GM21737 (cell line): Measurements from ENCODE around the gene OR10A7.
"Not testable (repeated sequence)": the region's sequence is repeated elsewhere in the genome, so short reads cannot be mapped to it uniquely, and the experiment has no call there.

ENCODE experiments used
- ATAC-seq: cut with Tn5 transposase; IDR thresholded peaks from one replicate; pipeline ENCODE4 v1.9.1; 2021; ENCODE audit warnings: mild to moderate bottlenecking, moderate library complexity; ENCODE audit not compliant: unreplicated experiment

The OR10A7 gene, protein sequence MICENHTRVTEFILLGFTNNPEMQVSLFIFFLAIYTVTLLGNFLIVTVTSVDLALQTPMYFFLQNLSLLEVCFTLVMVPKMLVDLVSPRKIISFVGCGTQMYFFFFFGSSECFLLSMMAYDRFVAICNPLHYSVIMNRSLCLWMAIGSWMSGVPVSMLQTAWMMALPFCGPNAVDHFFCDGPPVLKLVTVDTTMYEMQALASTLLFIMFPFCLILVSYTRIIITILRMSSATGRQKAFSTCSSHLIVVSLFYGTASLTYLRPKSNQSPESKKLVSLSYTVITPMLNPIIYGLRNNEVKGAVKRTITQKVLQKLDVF

DNA sequence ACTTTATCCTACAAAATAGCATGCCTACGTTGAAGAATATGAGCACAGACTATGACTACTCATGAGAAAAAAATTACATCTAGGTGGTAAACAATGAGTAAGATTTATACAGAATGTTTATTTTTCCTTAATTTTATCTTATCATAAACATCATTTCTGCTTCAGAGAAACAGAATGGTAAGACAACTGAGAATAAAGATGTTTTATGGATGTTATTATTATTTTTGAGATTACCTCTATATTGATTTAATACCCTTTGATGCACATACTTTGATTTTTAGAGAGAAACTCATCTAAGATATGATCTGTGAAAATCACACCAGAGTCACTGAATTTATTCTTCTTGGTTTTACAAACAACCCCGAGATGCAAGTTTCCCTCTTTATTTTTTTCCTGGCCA lies at the start of gene OR10A7:
TSS of gene OR10A7 (plus strand) at position 301 of the 400 bp plus-strand sequence. CDS start at position 301, 0 bp downstream.
- no peak for ATAC-seq

DNA sequence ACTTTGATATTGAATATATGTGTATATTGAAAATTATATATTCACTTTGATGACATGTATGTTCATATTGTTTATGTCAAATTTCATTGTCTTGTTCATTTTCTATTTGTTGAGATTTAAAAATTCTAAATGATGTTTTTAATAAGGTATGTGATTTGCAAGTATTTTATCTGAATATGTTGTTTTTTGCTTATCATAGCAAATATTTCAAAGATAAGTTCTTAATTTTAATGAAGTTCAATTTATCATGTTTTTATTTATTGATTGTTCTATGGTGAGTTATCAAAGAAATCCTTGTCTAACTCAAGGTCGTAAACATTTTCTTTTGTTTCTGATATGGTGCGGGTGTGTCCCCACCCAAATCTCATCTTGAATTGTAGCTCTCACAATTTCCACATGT lies 49.4 kb upstream of the OR10A7 start:
- no peak for ATAC-seq

DNA sequence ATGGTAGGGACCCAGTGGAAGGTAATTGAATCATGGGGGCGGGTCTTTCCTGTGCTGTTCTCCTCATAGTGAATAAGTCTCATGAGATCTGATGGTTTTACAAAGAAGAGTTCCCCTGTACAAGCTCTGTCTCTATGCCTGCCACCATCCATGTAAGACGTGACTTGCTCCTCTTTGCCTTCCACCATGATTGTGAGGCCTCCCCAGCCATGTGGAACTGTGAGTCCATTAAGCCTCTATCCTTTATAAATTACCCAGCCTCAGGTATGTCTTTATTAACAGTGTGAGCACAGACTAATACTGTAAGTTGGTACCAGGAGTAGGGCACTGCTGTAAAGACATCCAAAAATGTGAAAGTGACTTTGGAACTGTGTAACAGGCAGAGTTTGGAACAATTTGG lies 49.0 kb upstream of the OR10A7 start:
- not testable (repeated sequence) for ATAC-seq

DNA sequence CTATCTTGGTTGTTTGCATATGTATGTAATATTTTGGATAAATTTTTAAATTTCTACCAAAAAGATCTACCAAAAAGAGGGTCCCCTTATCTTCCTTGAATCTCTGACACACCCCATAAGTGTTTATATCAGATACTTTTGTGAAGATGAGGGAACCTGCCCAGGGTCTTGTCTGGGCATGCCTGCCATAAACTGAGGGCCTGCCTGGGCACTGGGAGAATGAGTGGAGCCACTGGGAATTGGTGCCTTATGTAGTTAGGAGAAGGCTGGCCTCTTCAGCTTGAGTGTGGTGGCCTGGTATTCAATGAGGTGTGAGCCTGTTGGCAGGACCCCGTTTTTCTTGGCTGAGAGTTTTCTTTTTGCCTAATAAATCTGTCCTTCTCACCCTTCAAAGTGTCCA lies 48.1 kb upstream of the OR10A7 start:
- ATAC-seq: no peak

DNA sequence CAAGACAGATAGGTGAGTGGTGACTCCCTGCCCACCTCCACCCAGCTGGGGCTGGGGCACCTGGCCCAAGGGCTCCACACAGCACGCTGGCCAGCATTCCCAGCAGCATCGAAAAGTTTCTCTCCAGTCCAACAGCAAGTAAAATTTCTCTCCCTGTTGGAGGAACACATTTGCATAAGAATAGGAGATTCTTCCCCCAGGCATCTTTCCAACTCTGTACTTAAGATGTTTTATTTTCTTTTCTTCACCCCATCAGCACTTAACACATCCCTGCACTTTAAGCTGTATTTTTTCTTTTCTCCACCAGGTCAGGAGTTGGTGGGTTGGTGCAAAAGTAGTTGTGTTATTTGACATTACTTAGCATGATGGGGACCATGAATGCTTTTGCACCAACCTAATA lies 47.4 kb upstream of the OR10A7 start:
- no peak for ATAC-seq

DNA sequence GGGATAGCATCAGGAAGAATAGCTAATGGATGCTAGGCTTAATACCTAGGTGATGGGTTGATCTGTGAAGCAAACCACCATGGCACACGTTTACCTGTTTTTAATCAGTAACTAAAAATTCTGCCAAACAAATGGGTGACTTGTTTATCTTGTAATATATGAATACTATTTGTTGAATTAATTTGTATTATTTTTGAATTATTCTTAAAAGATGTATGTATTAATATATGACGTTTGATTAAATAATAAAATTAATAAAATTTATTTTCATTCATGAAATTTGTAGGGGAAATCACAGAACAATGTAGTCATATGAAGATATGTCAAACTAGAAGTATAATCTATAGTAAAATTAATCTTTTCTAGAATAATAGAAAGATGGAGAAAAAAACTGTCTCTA lies 32.3 kb upstream of the OR10A7 start:
- ATAC-seq: no peak

DNA sequence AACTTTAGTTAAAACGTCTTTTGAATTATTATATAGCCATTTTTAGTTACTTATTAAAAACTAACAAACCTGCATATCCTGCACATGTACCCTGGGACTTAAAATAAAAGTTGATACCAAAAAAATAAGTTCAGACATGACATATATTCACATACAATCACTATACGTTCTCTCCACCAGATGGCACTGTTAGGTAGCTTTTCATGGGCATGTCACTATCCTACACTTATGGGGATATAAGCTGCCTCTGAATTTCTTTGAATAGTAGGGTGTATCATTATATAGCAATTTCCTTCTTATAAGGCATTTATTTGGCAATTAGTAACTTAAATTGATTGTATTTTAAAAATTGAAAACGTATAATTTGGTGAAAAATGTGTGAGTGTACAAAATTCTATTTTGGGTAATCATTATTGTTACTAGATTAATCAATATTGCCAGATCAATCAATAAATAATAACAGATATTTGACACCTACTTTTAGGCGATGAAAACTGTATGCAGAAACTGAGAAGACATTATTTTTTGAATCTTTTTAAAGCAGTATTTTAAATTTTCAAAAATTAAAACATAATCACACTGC lies 31.8 kb upstream of the OR10A7 start:
- ATAC-seq: peak; percentile 60

DNA sequence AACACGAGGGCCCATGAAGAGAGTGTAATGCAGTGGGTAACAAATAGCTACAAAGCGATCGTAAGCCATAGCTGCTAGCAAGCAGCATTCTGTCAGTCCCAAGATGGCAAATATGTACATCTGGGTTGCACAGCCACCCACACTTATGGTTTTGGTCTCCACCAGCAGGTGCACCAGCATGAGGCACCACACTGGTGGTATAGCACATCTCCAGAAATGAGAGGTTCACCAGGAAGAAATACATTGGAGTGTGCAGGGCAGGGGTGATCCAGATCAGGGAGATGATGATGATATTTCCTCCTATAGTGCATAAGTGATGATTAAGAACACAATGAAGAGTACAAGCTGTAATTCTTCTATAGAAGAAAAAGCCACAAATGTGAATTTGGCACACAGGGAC lies 26.4 kb upstream of the OR10A7 start:
- ATAC-seq: no peak

DNA sequence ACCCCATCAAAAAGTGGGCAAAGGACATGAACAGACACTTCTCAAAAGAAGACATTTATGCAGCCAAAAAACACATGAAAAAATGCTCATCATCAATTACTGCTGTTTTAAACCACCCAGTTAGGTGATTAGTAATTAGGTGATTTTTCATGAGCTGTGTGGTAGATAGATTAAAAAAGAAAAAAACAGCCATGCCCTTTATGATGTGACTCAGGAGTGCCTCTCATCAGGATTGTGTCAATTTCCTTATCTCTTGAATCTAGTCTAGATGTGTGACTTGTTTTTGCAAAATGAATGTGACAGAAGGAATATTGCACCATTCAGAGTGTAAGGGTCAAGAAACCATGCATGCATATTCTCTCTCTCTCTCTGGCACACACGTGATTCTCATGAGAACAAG lies 5.7 kb downstream of the OR10A7 start:
- no peak for ATAC-seq

DNA sequence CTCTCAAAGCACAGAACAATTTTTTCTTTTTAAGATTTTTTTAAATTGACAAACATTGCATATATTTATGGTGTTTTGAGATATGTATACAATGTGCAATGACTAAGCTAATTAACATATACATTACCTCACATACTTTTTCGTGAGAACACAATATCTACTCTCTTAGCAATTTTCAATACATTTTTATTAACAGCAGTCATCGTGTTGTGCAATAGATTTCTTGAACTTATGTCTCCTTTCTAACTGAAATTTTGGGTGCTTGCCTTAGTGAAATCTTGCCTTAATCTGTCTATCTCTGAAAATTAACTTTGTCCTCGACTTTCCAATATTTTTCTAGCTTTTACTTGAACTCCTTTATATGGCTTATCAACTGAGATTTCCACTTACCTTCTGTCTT lies 6.8 kb downstream of the OR10A7 start:
- ATAC-seq: no peak

DNA sequence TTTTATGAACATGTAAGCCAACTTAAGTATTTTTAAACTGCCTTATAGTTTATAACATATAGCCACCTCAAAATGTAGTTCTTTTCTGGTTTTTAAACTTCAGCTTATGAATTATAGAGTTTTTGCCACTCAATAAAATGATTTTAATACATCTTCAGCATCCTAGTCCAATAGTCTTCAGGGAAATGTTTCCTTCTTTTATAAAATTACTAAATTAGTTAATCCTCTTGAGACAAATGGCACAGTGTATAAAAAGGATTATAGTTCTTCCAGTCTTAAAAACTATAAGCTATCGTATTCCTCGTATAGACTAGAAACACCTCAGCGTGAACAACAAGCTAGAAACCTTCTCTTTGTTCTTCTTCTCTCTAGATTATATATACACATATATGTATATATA lies 23.5 kb downstream of the OR10A7 start, which contains the start of gene OR6C74:
TSS of gene OR6C74 (plus strand) at position 301 of the 400 bp plus-strand sequence. CDS start 2,679 bp downstream, outside the sequence.
- no peak for ATAC-seq

DNA sequence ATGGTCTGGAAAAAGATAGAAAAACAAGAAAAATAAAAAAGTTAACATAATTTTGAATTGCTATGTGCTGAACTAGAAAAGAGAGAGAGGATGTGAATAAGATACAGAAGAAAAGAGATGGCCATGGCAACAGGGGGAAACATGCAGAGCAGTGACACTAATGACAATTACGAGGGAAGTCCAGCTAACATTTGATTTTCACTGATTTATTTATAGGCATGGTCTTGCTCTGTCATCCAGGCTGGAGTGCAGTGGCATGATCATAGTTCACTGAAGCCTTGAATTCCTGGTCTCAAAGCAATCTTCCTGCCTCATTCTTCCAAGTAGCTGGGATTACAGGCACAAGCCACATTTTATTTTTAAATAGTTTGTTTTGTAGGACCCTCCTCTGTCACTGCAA lies 25.3 kb downstream of the OR10A7 start:
- no peak for ATAC-seq

DNA sequence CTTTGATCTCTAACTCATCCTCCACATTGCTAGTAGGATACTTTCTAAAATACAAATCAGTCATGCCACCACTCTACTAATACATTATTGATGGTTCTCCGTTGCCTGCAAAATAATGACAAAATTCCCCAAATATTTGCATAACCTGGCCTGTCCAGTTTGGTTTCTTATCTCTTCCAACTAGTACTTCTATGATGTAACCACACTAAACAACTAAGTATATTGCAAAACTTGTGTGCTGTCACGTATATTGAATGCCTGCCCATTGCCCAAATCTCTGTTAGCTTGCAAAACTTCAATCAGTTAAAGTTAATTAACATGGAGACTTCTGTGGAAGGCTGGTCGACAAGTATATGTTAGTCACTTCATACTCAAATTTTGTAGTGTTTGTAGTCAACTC lies 30.1 kb downstream of the OR10A7 start:
- no peak for ATAC-seq

DNA sequence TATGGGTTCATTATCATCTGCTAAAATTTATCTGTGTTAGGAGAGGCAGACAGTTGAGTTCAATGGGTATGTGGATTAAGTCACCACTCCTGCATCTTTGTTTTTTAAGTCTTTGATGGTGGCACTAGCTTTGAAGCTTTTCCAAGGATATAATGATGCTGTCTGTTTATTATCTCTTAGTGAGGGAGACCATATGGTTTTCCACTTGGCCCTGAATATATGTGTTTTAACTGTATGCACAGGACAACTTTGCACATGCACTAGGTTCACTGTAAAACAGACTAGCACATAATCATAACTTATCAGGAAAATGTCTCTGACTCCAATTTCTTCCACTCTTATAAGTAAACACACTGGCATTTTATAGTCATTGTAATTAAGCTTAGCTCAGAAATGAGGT lies 32.5 kb downstream of the OR10A7 start:
- ATAC-seq: no peak

DNA sequence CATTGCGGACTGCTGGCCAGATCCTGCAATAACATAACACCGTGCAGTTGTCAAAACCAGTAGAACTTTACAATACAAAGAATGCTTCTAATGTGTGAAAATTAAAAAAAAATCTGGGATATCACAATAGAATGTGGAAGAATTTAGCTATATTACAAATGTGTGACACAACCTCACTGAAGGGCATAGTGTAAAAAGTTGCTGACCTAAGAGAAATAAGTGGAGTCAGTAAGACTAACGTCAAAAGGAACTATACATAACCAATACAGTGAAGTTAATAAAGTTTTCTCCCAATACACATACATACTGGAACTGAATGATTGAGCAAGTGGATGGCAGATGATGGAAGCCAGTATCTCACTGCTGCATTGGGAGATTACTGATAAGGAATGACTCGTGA lies 36.0 kb downstream of the OR10A7 start:
- ATAC-seq: no peak

DNA sequence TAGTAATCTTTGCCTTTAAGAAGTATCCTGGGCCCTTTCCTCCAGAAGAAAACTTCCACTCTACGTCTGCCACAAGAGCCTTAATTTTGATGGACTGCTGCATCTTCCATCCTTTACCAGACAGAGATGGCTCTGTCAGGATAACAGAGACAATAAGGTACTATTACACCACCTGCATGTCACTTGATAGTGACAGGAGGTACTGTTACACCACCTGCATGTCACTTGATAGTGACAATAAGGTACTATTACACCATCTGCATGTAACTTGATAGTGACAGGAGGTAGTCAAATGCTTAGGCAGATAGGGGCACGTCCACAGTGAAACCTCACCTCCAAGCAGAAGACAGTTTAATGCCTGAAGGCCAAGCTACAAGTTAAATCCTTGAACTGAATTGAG lies 37.5 kb downstream of the OR10A7 start:
- ATAC-seq: no peak
